Measurements from ENCODE around the gene RAB11B. TPM values are rescaled to one million over a fixed set of nuclear protein-coding genes. Genes with fewer than 3 reads are reported as not detected.

Gene RAB11B
- total and polyA plus RNA-seq, 2 of the 13 experiments (the other 11 are each of a cell fraction or from before 2014, with no cell fraction given), result 6.0 to 28.4 TPM

DNA sequence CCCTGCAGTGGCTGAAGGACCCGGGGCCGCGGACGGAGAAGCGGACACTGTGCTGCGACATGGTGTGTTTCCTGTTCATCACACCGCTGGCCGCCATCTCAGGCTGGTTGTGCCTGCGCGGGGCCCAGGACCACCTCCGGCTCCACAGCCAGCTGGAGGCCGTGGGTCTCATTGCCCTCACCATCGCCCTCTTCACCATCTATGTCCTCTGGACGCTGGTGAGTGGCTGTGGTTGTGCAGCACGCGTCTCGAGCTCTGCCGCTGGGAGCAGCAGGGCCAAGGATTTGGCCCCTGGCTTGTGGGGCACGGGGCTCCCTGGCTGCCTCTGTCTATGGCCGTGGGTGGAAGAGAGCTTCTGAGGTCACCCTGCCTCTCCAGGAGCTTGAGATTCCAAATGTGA, 40.5 kb downstream of the RAB11B start:
- no peak overlapping the region for H3K27ac ChIP-seq (ENCODE audit: extremely low read length, insufficient read depth, low read length)
- 94% methylated on average over 13 of the region's 20 CpGs for WGBS (ENCODE audit: low lambda C conversion rate)
- no peak for ATAC-seq

GRCh38 chr19:8438236-8438635, 48.1 kb downstream of the RAB11B start:
- H2AFZ ChIP-seq (ENCODE audit: low read length), result no peak overlapping the region
- no peak overlapping the region for H3K4me3 ChIP-seq (replicated peaks in 1 of 3; ENCODE audit: insufficient read depth in 1 of 3, low read depth in 2 of 3, low read length in 3 of 3)
- no peak overlapping the region for H3K4me2 ChIP-seq (ENCODE audit: low read depth, low read length)
- no peak overlapping the region for H3K9ac ChIP-seq (ENCODE audit: insufficient read depth, low read depth, low read length)
- intact Hi-C loops (cut with micrococcal nuclease; ENCODE audit: unreplicated experiment), result no loop called here
- H3K36me3 ChIP-seq (replicated peaks in 1 of 2; ENCODE audit: control insufficient read depth in 1 of 2, insufficient read depth in 2 of 2, low read length in 2 of 2), result no peaks in the 10 kb centered on the region; a peak in 1 of 5 replicates
- in situ Hi-C loops (cut with HindIII; ENCODE audit: extremely low pct_ligation_motif_present, low pct_unique_long_range_greater_than_20kb), result no loop called here
- ChIA-PET POLR2A (interaction anchor here (1.8 kb wide), 1 partner anchor 15 kb away, joined by 7 read pairs; no protein-coding TSS in a partner anchor), CTCF (ENCODE audit: low intra/inter-chr PET ratio, low total read pairs) (no interaction called here)
- no peaks in the 10 kb centered on the region for H3K27me3 ChIP-seq (ENCODE audit: control insufficient read depth in 1 of 2, insufficient read depth in 2 of 2, low read length in 2 of 2)
- H3K4me1 ChIP-seq (ENCODE audit: insufficient read depth, low read length), result peaks cover 45% of the 10 kb centered on the region
- ATAC-seq (no peak), FAIRE-seq (no peak), DNase-seq (ENCODE audit: low spot score) (no peak)
- BruUV-seq (replicated peaks), result no TSS peak
- no peaks in the 10 kb centered on the region for H4K20me1 ChIP-seq (ENCODE audit: insufficient read depth, low read length)
- no peak for TF ChIP-seq ZNF773 (CRISPR knock-in tag; IDR thresholded peaks at IDR 0.05; ENCODE audit: borderline replicate concordance)
- no peak for TF ChIP-seq PCBP1 (IDR thresholded peaks at IDR 0.05; ENCODE audit: borderline replicate concordance, low read depth, low read length)
- TF ChIP-seq ZNF331 (CRISPR knock-in tag; IDR thresholded peaks at IDR 0.05), result no peak
- TF ChIP-seq JDP2 (CRISPR knock-in tag; IDR thresholded peaks at IDR 0.05; ENCODE audit: borderline replicate concordance), result no peak
- TF ChIP-seq, protein P1, sequence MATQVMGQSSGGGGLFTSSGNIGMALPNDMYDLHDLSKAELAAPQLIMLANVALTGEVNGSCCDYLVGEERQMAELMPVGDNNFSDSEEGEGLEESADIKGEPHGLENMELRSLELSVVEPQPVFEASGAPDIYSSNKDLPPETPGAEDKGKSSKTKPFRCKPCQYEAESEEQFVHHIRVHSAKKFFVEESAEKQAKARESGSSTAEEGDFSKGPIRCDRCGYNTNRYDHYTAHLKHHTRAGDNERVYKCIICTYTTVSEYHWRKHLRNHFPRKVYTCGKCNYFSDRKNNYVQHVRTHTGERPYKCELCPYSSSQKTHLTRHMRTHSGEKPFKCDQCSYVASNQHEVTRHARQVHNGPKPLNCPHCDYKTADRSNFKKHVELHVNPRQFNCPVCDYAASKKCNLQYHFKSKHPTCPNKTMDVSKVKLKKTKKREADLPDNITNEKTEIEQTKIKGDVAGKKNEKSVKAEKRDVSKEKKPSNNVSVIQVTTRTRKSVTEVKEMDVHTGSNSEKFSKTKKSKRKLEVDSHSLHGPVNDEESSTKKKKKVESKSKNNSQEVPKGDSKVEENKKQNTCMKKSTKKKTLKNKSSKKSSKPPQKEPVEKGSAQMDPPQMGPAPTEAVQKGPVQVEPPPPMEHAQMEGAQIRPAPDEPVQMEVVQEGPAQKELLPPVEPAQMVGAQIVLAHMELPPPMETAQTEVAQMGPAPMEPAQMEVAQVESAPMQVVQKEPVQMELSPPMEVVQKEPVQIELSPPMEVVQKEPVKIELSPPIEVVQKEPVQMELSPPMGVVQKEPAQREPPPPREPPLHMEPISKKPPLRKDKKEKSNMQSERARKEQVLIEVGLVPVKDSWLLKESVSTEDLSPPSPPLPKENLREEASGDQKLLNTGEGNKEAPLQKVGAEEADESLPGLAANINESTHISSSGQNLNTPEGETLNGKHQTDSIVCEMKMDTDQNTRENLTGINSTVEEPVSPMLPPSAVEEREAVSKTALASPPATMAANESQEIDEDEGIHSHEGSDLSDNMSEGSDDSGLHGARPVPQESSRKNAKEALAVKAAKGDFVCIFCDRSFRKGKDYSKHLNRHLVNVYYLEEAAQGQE (IDR thresholded peaks at IDR 0.05; ENCODE audit: borderline replicate concordance in 1 of 2, low read depth in 1 of 2, low read length in 2 of 2), result no peak
- TF ChIP-seq ZNF687 (CRISPR knock-in tag; IDR thresholded peaks at IDR 0.05), result 0 out of 2 replicates have a peak, but pooled peaks have one; percentile 9
- no peak overlapping the region for H3K27ac ChIP-seq (ENCODE audit: extremely low read length, insufficient read depth, low read length)
- 82% methylated on average over 5 of the region's 12 CpGs for WGBS (ENCODE audit: low lambda C conversion rate)
- no peaks in the 10 kb centered on the region for H3K9me3 ChIP-seq (ENCODE audit: low read length)
- H3K79me2 ChIP-seq (ENCODE audit: insufficient read depth, low read length), result no peaks in the 10 kb centered on the region

More for the DNA sequence above, 40.5 kb downstream of the RAB11B start:
- POLR2A ChIA-PET, result no interaction called here
- H3K79me2 ChIP-seq (ENCODE audit: insufficient read depth, low read length), result no peaks in the 10 kb centered on the region
- H3K36me3 ChIP-seq (replicated peaks in 1 of 2; ENCODE audit: control insufficient read depth in 1 of 2, insufficient read depth in 2 of 2, low read length in 2 of 2), result no peaks in the 10 kb centered on the region
- no peak overlapping the region for H3K4me2 ChIP-seq (ENCODE audit: low read depth, low read length)
- peaks cover 19% of the 10 kb centered on the region for H3K4me1 ChIP-seq (ENCODE audit: insufficient read depth, low read length)
- H3K9me3 ChIP-seq (ENCODE audit: low read length), result no peaks in the 10 kb centered on the region
- in situ Hi-C loops (cut with HindIII; ENCODE audit: extremely low pct_ligation_motif_present, low pct_unique_long_range_greater_than_20kb) (no loop called here), intact Hi-C loops (cut with micrococcal nuclease; ENCODE audit: unreplicated experiment) (no loop called here)
- H2AFZ ChIP-seq (ENCODE audit: low read length), result no peak overlapping the region
- no peak overlapping the region for H3K9ac ChIP-seq (ENCODE audit: insufficient read depth, low read depth, low read length)
- TF ChIP-seq ELF4 (CRISPR knock-in tag; IDR thresholded peaks at IDR 0.05; ENCODE audit: borderline replicate concordance), result no peak
- no peak for TF ChIP-seq ZNF772 (CRISPR knock-in tag; IDR thresholded peaks at IDR 0.05)
- TF ChIP-seq MTA3 (CRISPR knock-in tag; IDR thresholded peaks at IDR 0.05), result no peak
- TF ChIP-seq, protein P2, sequence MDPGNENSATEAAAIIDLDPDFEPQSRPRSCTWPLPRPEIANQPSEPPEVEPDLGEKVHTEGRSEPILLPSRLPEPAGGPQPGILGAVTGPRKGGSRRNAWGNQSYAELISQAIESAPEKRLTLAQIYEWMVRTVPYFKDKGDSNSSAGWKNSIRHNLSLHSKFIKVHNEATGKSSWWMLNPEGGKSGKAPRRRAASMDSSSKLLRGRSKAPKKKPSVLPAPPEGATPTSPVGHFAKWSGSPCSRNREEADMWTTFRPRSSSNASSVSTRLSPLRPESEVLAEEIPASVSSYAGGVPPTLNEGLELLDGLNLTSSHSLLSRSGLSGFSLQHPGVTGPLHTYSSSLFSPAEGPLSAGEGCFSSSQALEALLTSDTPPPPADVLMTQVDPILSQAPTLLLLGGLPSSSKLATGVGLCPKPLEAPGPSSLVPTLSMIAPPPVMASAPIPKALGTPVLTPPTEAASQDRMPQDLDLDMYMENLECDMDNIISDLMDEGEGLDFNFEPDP (CRISPR knock-in tag; conservative IDR thresholded peaks at IDR 0.05), result 0 out of 2 replicates have a peak, but pooled peaks have one; percentile 69
- no TSS peak for BruUV-seq (replicated peaks)
- no peaks in the 10 kb centered on the region for H3K27me3 ChIP-seq (ENCODE audit: control insufficient read depth in 1 of 2, insufficient read depth in 2 of 2, low read length in 2 of 2)
- DNase-seq (ENCODE audit: low spot score) (no peak), FAIRE-seq (no peak)
- CTCF ChIA-PET (ENCODE audit: low intra/inter-chr PET ratio, low total read pairs), result no interaction called here
- H4K20me1 ChIP-seq (ENCODE audit: insufficient read depth, low read length), result no peaks in the 10 kb centered on the region
- no peak overlapping the region for H3K4me3 ChIP-seq (replicated peaks in 1 of 3; ENCODE audit: insufficient read depth in 1 of 3, low read depth in 2 of 3, low read length in 3 of 3)
